H1 (cell line): ENCODE measurements around the gene TCEA2. TPM values are rescaled to one million over a fixed set of nuclear protein-coding genes. Genes with fewer than 3 reads are reported as not detected.
A peak's percentile ranks its signal among the peaks of the same experiment; 100 is the strongest.

ENCODE experiments used
- CTCF ChIA-PET: fragments of 300-600 bp; sonication (Branson Sonifier 250); formaldehyde crosslinking; loops from one replicate; lab custom pipeline; 2021; ENCODE audit not compliant: partially characterized antibody; lab: Charles Lee
- POLR2A ChIA-PET: fragments of 300-600 bp; sonication (Branson Sonifier 250); formaldehyde crosslinking; loops from one replicate; lab custom pipeline; 2021; ENCODE audit warnings: inconsistent platforms; ENCODE audit not compliant: partially characterized antibody; lab: Charles Lee
- DNase-seq, 2 experiments: peaks; one replicate each; pipeline versions ENCODE4 v3.0.0 to v3.0.0-alpha.2; 2010 to 2022; ENCODE audit warnings: low spot score in 2 of 2, low read depth in 1 of 2, mixed read lengths in 1 of 2
- FAIRE-seq: peaks from 2 replicates; lab custom pipeline; 2011; peaks lifted over from hg19 to GRCh38; lab: Jason Lieb, UNC
- H2AFZ ChIP-seq: 2 replicates; pipeline ENCODE4 v1.8.1; 2012; ENCODE audit warnings: low read length, inconsistent platforms
- H2AK5ac ChIP-seq: 2 replicates; pipeline ENCODE4 v1.6.1; 2013; ENCODE audit warnings: low read depth, low read length
- H2BK120ac ChIP-seq: replicated peaks from 2 replicates; pipeline ENCODE3; 2013; ENCODE audit warnings: low read depth, low read length, inconsistent platforms
- H2BK12ac ChIP-seq: 2 replicates; pipeline ENCODE4 v1.6.1; 2013; ENCODE audit warnings: low read depth, low read length
- H2BK15ac ChIP-seq: 2 replicates; pipeline ENCODE4 v1.6.1; 2013; ENCODE audit warnings: low read length
- H2BK20ac ChIP-seq: 2 replicates; pipeline ENCODE4 v1.6.1; 2013; ENCODE audit warnings: low read length
- H2BK5ac ChIP-seq: 2 replicates; pipeline ENCODE4 v1.6.1; 2013; ENCODE audit warnings: low read depth, low read length
- H3K14ac ChIP-seq: 2 replicates; pipeline ENCODE4 v1.6.1; 2013; ENCODE audit warnings: inconsistent platforms; ENCODE audit not compliant: insufficient read length
- H3K18ac ChIP-seq: 2 replicates; pipeline ENCODE4 v1.6.1; 2013; ENCODE audit warnings: low read length; ENCODE audit errors: extremely low read depth
- H3K23ac ChIP-seq: 2 replicates; pipeline ENCODE4 v1.6.1; 2013; ENCODE audit warnings: inconsistent platforms; ENCODE audit not compliant: insufficient read length
- H3K23me2 ChIP-seq: 2 replicates; pipeline ENCODE4 v1.6.1; 2013; ENCODE audit warnings: low read depth, low read length
- H3K27ac ChIP-seq: 2 replicates; pipeline ENCODE4 v1.6.1; 2011; ENCODE audit warnings: low read depth, low read length, inconsistent platforms
- H3K27me3 ChIP-seq, 4 experiments: replicated peaks in 1 of 4; 1 replicate in 1 of 4; 2 replicates in 3 of 4; pipeline versions ENCODE4 v1.6.1 to v1.8.1; 2011 to 2013; ENCODE audit warnings: low read length in 3 of 4, mild to moderate bottlenecking in 3 of 4, inconsistent platforms in 2 of 4, mixed read lengths in 2 of 4, moderate library complexity in 1 of 4; ENCODE audit not compliant: control insufficient read depth in 3 of 4, insufficient read depth in 3 of 4; ENCODE audit errors: extremely low read depth in 1 of 4
- H3K36me3 ChIP-seq, 4 experiments: 2 replicates each; pipeline versions ENCODE4 v1.6.1 to v1.8.1; 2011 to 2013; ENCODE audit warnings: mild to moderate bottlenecking in 4 of 4, low read length in 3 of 4, moderate library complexity in 2 of 4, control low read depth in 1 of 4, inconsistent platforms in 1 of 4; ENCODE audit not compliant: insufficient read depth in 4 of 4, control insufficient read depth in 2 of 4
- H3K4ac ChIP-seq: replicated peaks from 2 replicates; pipeline ENCODE3; 2013; ENCODE audit warnings: low read length, low read depth, mixed read lengths, inconsistent platforms; ENCODE audit not compliant: insufficient read length
- H3K4me1 ChIP-seq, 4 experiments: replicated peaks in 1 of 4; 1 replicate in 1 of 4; 2 replicates in 3 of 4; pipeline versions ENCODE4 v1.6.1 to v1.8.1; 2011 to 2013; ENCODE audit warnings: low read length in 3 of 4, inconsistent platforms in 2 of 4, mixed read lengths in 1 of 4; ENCODE audit not compliant: insufficient read depth in 4 of 4, control insufficient read depth in 3 of 4
- H3K4me2 ChIP-seq, 2 experiments: 2 replicates each; pipeline versions ENCODE4 v1.6.1 to v1.8.1; 2011 to 2013; ENCODE audit warnings: low read depth in 2 of 2, low read length in 2 of 2, control low read depth in 1 of 2, inconsistent platforms in 1 of 2, mild to moderate bottlenecking in 1 of 2; ENCODE audit not compliant: insufficient read depth in 1 of 2
- H3K4me3 ChIP-seq, 4 experiments: fragments of 200-600, 300-600 bp in 1 of 4; sonication (generic), shearing (Covaris generic), sonication (Bioruptor Twin) in 1 of 4; 2 replicates each; pipeline versions ENCODE4 v1.5.1 to v1.8.1; 2011 to 2016; ENCODE audit warnings: low read length in 4 of 4, low read depth in 3 of 4, control low read depth in 2 of 4, inconsistent platforms in 2 of 4, mild to moderate bottlenecking in 2 of 4, mixed read lengths in 1 of 4, moderate library complexity in 1 of 4; ENCODE audit not compliant: insufficient read depth in 2 of 4; ENCODE audit errors: extremely low read depth in 1 of 4
- H3K56ac ChIP-seq: replicated peaks from 2 replicates; pipeline ENCODE3; 2013; ENCODE audit warnings: low read depth, mild to moderate bottlenecking, mixed read lengths, low read length, inconsistent platforms; ENCODE audit not compliant: insufficient read length
- H3K79me1 ChIP-seq: 2 replicates; pipeline ENCODE4 v1.6.1; 2013; ENCODE audit warnings: low read depth, low read length, control low read depth
- H3K79me2 ChIP-seq, 2 experiments: 2 replicates each; pipeline versions ENCODE4 v1.6.1 to v1.8.1; 2012 to 2013; ENCODE audit warnings: low read length in 2 of 2, mild to moderate bottlenecking in 2 of 2, inconsistent platforms in 1 of 2; ENCODE audit not compliant: insufficient read depth in 2 of 2, control insufficient read depth in 1 of 2
- H3K9ac ChIP-seq, 4 experiments: replicated peaks in 1 of 4; 1 replicate in 1 of 4; 2 replicates in 3 of 4; pipeline versions ENCODE4 v1.6.1 to v1.8.1; 2011 to 2013; ENCODE audit warnings: low read depth in 3 of 4, low read length in 3 of 4, control low read depth in 2 of 4, mild to moderate bottlenecking in 2 of 4, moderate library complexity in 2 of 4, inconsistent platforms in 1 of 4; ENCODE audit errors: extremely low read depth in 1 of 4
- H3K9me3 ChIP-seq, 2 experiments: 2 replicates each; pipeline versions ENCODE4 v1.6.1 to v1.8.1; 2012 to 2013; ENCODE audit warnings: mild to moderate bottlenecking in 2 of 2, moderate library complexity in 2 of 2, control low read depth in 1 of 2, inconsistent platforms in 1 of 2, low read depth in 1 of 2, low read length in 1 of 2, mixed read lengths in 1 of 2; ENCODE audit not compliant: insufficient read depth in 2 of 2
- H4K20me1 ChIP-seq, 2 experiments: replicated peaks in 1 of 2; 2 replicates each; pipeline versions ENCODE3 to v1.8.1; 2011 to 2013; ENCODE audit warnings: inconsistent platforms in 2 of 2, low read length in 2 of 2, mild to moderate bottlenecking in 1 of 2; ENCODE audit not compliant: insufficient read depth in 2 of 2, control insufficient read depth in 1 of 2
- H4K5ac ChIP-seq: 2 replicates; pipeline ENCODE4 v1.6.1; 2013; ENCODE audit warnings: low read length, low read depth, mixed read lengths, inconsistent platforms; ENCODE audit not compliant: insufficient read length
- H4K8ac ChIP-seq: 2 replicates; pipeline ENCODE4 v1.8.0; 2013; ENCODE audit warnings: mild to moderate bottlenecking, moderate library complexity, low read length, inconsistent platforms; ENCODE audit not compliant: insufficient read depth; ENCODE audit errors: extremely low read depth
- H4K91ac ChIP-seq: replicated peaks from 2 replicates; pipeline ENCODE3; 2013; ENCODE audit warnings: low read length, mixed read lengths, inconsistent platforms; ENCODE audit not compliant: insufficient read length
- ATF2 ChIP-seq: IDR thresholded peaks from 2 replicates; pipeline ENCODE4 v1.6.1; 2012; ENCODE audit warnings: low read length, inconsistent platforms
- BCL11A ChIP-seq, 2 experiments: IDR thresholded peaks; one replicate each; pipeline ENCODE4 v1.6.1; 2011; ENCODE audit warnings: low read depth in 2 of 2, low read length in 2 of 2, mild to moderate bottlenecking in 2 of 2
- CBX5 ChIP-seq: fragments of 300-800, 300-1000 bp; sonication (generic); IDR thresholded peaks from 2 replicates; pipeline ENCODE4 v1.7.1; 2016; ENCODE audit warnings: antibody characterized with exemption, low read length, low read depth
- EP300 ChIP-seq, 2 experiments: IDR thresholded peaks; 1 replicate in 1 of 2; 2 replicates in 1 of 2; pipeline ENCODE4 v1.6.1; 2011 to 2012; ENCODE audit warnings: low read depth in 2 of 2, low read length in 2 of 2, mild to moderate bottlenecking in 2 of 2, borderline replicate concordance in 1 of 2, inconsistent platforms in 1 of 2, moderate library complexity in 1 of 2
- JUN ChIP-seq: IDR thresholded peaks from 2 replicates; pipeline ENCODE4 v1.6.1; 2011; ENCODE audit warnings: low read depth, mild to moderate bottlenecking, improper control_type of control experiment, low read length
- MAFK ChIP-seq: IDR thresholded peaks from 2 replicates; pipeline ENCODE4 v1.6.1; 2012; ENCODE audit warnings: low read depth, mild to moderate bottlenecking, improper control_type of control experiment, low read length
- RAD21 ChIP-seq, 2 experiments: IDR thresholded peaks in 1 of 2; conservative IDR thresholded peaks in 1 of 2; 2 replicates each; pipeline ENCODE4 v1.6.1; 2011; ENCODE audit warnings: low read depth in 2 of 2, low read length in 2 of 2, improper control_type of control experiment in 1 of 2, inconsistent platforms in 1 of 2, mild to moderate bottlenecking in 1 of 2, moderate library complexity in 1 of 2
- RBBP5 ChIP-seq: IDR thresholded peaks from 2 replicates; pipeline ENCODE4 v1.7.1; 2012; ENCODE audit warnings: low read depth, mild to moderate bottlenecking, inconsistent platforms, low read length, moderate library complexity, borderline replicate concordance
- SIN3A ChIP-seq, 2 experiments: IDR thresholded peaks in 1 of 2; conservative IDR thresholded peaks in 1 of 2; 2 replicates each; pipeline ENCODE4 v1.6.1; 2011 to 2012; ENCODE audit warnings: low read length in 2 of 2, improper control_type of control experiment in 1 of 2, low read depth in 1 of 2, mild to moderate bottlenecking in 1 of 2
- WGBS, 2 experiments: shearing (Covaris generic) in 1 of 2; methylation state at CpG; one replicate each; pipeline versions ENCODE4 v1.1.6 to v1.1.7; 2013 to 2015; ENCODE audit warnings: low lambda C conversion rate in 2 of 2, mixed read lengths in 2 of 2, inconsistent platforms in 1 of 2, low coverage in 1 of 2, missing lambda C conversion rate in 1 of 2; ENCODE audit not compliant: insufficient replicate concordance in 2 of 2, insufficient coverage in 1 of 2, insufficient read length in 1 of 2; ENCODE audit errors: extremely low coverage in 1 of 2, missing lambda C conversion rate in 1 of 2; 5-methylcytosine and 5-hydroxymethylcytosine counted together
- polyA plus RNA-seq, 7 experiments: library from polyadenylated mRNA; depleted of rRNA in 3 of 7; stranded (reverse) in 5 of 7; unstranded in 2 of 7; fragments of >200 nt in 5 of 7; fragments of 200-250 nt in 2 of 7; gene quantifications; 1 replicate in 5 of 7; 2 replicates in 1 of 7; 4 replicates in 1 of 7; pipeline versions ENCODE4 v1.2.1 to v1.2.3, GENCODE V29; 2011 to 2013; ENCODE audit warnings: missing spikeins in 2 of 7, mixed read lengths in 2 of 7
- total RNA-seq: library from RNA; stranded (reverse); fragmentation: NEBNext Ultra II Directional; extraction: Animal tissue kit (Norgen Biotek cat#: 25700); gene quantifications from 2 replicates; pipeline ENCODE4 v1.2.1, GENCODE V29; 2021

TCEA2 gene
- total and polyA plus RNA-seq, 2 of the 8 experiments (the other 6 are each of a cell fraction or from before 2014, with no cell fraction given) = 41.4 to 42.3 TPM

- Histone ChIP-seq H3K79me1 (no peaks in the 10 kb centered on the region), H4K8ac (peak overlapping the region; percentile 25; the same call in 1 of the 2 replicates), H3K56ac (no peak overlapping the region), H3K4ac (no peak overlapping the region), H2AFZ (no peak overlapping the region), H3K79me2 (no peaks in the 10 kb centered on the region), H3K27ac (no peak overlapping the region), H2AK5ac (no peak overlapping the region), H3K9ac (no peak overlapping the region), H2BK5ac (no peak overlapping the region), H3K14ac (no peak overlapping the region), H4K20me1 (peaks cover 0 to 2% of the 10 kb centered on the region in 2 experiments), H3K4me3 (no peak overlapping the region), H2BK12ac (no peak overlapping the region), H4K91ac (no peak overlapping the region), H3K27me3 (no peaks in the 10 kb centered on the region), H2BK20ac (no peak overlapping the region), H2BK15ac (0 out of 2 replicates have a peak overlapping the region, but pooled peaks have one; percentile 5), H3K9me3 (no peaks in the 10 kb centered on the region), H3K36me3 (no peaks in the 10 kb centered on the region), H4K5ac (no peak overlapping the region), H3K23ac (no peak overlapping the region), H2BK120ac (no peak overlapping the region), H3K18ac (no peak overlapping the region), H3K4me1 (no peaks in the 10 kb centered on the region), H3K23me2 (no peaks in the 10 kb centered on the region), H3K4me2 (no peak overlapping the region)
- FAIRE-seq = no peak
- no peak for TF ChIP-seq RAD21 (IDR thresholded peaks at IDR 0.05 in 1 of 2, conservative IDR thresholded peaks at IDR 0.05 in 1 of 2; ENCODE audit: low read depth in 2 of 2, low read length in 2 of 2)
- no peak for TF ChIP-seq ATF2
- no peak for TF ChIP-seq CBX5
- TF ChIP-seq SIN3A (conservative IDR thresholded peaks at IDR 0.05 in 1 of 2, IDR thresholded peaks at IDR 0.05 in 1 of 2; ENCODE audit: low read depth in 1 of 2, low read length in 2 of 2) = no peak
- TF ChIP-seq JUN = no peak
- no peak for TF ChIP-seq RBBP5
- TF ChIP-seq MAFK = no peak
- TF ChIP-seq BCL11A (IDR thresholded peaks at IDR 0.05; ENCODE audit: low read depth in 2 of 2, low read length in 2 of 2) = no peak
- TF ChIP-seq EP300 (IDR thresholded peaks at IDR 0.05; ENCODE audit: borderline replicate concordance in 1 of 2, low read depth in 2 of 2, low read length in 2 of 2) = no peak
- no peak for DNase-seq
- POLR2A ChIA-PET = no interaction called here
- CTCF ChIA-PET = interaction anchor here (1.0 to 10.1 kb wide), 6 partner anchors 11 to 70 kb away, joined by 3 to 144 read pairs (median 5); partner anchors contain the start of genes LKAAEAR1, OPRL1 and RGS19
- WGBS, 2 experiments = 88% methylated on average over 13 of the region's 13 CpGs; no CpG with 5 or more reads in 1 of the 2 experiments
These were observed 50.9 kb downstream of the TCEA2 start for GRCh38 chr20:64113796-64114355.
